Measurements from ENCODE around the gene PPM1H. TPM values are rescaled to one million over a fixed set of nuclear protein-coding genes. Genes with fewer than 3 reads are reported as not detected.

Gene PPM1H
- total RNA-seq, 3 donors from 2014 or later: 4.9 to 6.1 (median 5.8) TPM

DNA sequence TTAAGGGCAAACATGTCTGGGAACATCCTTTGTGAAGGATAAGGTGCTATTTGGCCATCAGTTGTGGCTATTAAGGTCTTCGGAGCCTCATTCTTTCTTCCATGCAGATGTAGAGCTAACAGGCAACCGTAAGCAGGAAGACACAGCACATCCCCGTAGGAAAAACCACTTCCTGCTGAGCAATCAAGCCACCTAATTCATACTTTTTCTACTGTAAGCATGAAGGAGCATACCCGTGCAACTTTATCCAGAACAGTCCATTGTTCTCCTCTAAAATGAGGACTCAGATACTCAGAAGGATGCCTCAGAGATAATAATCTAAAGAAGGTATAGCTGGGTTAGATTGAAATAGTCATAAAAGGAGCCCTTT is 232.0 kb downstream of the PPM1H start:
- no peak for DNase-seq
- Histone ChIP-seq H3K36me3 (ENCODE audit: low read depth) (no peaks in the 10 kb centered on the region), H3K4me3 (no peak overlapping the region), H3K4me1 (ENCODE audit: low read depth) (no peaks in the 10 kb centered on the region), H3K9me3 (no peaks in the 10 kb centered on the region)
- intact Hi-C loops (cut with DNase I, micrococcal nuclease): no loop called here
- no peak for ATAC-seq
- TF ChIP-seq, protein P1, sequence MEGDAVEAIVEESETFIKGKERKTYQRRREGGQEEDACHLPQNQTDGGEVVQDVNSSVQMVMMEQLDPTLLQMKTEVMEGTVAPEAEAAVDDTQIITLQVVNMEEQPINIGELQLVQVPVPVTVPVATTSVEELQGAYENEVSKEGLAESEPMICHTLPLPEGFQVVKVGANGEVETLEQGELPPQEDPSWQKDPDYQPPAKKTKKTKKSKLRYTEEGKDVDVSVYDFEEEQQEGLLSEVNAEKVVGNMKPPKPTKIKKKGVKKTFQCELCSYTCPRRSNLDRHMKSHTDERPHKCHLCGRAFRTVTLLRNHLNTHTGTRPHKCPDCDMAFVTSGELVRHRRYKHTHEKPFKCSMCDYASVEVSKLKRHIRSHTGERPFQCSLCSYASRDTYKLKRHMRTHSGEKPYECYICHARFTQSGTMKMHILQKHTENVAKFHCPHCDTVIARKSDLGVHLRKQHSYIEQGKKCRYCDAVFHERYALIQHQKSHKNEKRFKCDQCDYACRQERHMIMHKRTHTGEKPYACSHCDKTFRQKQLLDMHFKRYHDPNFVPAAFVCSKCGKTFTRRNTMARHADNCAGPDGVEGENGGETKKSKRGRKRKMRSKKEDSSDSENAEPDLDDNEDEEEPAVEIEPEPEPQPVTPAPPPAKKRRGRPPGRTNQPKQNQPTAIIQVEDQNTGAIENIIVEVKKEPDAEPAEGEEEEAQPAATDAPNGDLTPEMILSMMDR (IDR thresholded peaks at IDR 0.05): no peak

DNA sequence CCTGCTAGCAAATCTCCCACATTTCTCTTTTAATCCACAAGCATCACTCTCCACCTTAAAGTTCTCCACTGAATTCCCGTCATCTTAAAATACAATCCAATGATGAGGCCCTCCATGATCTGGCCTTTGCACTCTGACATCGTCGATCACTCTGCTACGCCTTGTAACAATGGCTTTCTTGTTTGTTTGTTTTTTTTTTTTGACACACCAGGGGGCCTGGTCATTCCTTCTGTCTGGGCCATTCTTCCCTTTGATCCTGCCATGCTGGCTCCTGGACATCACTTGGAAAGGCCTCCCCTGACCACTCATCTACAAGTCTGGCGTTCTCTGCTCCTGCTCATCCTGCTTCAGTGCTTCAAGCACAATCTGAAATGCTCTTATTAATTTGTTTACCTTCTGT is 233.5 kb downstream of the PPM1H start:
- Histone ChIP-seq H3K36me3 (ENCODE audit: low read depth) (no peaks in the 10 kb centered on the region), H3K4me1 (ENCODE audit: low read depth) (no peaks in the 10 kb centered on the region), H3K4me3 (no peak overlapping the region), H3K9me3 (no peaks in the 10 kb centered on the region)
- TF ChIP-seq, protein P1 (IDR thresholded peaks at IDR 0.05): no peak
- ATAC-seq: no peak
- intact Hi-C loops (cut with DNase I, micrococcal nuclease): no loop called here
- DNase-seq: no peak

DNA sequence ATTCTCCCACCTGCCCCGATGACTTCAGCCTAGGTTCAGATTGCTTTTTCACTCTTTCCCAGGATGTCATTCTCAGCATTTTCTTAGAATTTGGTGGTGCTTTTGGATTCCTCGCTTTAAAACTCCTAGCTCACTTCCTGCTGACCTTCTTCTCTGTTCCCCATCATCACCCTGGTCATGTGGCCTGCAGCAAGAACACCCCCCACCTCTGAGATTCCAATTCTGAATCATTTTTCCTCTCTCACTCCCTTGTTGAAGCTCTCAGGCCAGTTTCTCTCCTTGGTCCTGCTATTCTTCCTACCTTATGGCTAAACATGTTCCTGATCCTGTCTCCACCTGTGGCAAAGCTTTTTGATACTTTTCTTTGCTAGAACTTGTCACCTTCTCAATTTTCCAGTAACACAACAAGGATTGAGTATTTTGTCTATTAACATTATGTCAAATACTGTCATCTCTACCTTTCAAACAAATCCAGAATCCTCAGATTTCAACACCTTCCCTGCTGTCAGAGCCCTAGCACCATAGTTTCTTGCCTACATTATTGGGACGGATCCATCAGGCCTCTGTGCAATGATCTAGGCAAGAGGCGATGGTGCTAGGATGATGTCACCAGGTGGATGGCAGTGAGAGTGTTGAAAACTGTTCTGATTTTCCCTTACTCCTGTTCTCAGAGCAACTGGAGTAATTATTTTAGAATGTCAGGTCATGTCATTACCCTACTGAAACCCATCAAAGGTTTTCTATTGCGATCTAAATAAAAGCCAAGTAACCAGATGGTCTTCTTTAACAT is 234.7 kb downstream of the PPM1H start:
- Histone ChIP-seq H3K36me3 (ENCODE audit: low read depth) (no peaks in the 10 kb centered on the region), H3K9me3 (no peaks in the 10 kb centered on the region), H3K4me1 (ENCODE audit: low read depth) (no peaks in the 10 kb centered on the region), H3K4me3 (no peak overlapping the region)
- DNase-seq: no peak
- intact Hi-C loops (cut with DNase I, micrococcal nuclease): no loop called here
- ATAC-seq: no peak
- TF ChIP-seq, protein P1 (IDR thresholded peaks at IDR 0.05): no peak

DNA sequence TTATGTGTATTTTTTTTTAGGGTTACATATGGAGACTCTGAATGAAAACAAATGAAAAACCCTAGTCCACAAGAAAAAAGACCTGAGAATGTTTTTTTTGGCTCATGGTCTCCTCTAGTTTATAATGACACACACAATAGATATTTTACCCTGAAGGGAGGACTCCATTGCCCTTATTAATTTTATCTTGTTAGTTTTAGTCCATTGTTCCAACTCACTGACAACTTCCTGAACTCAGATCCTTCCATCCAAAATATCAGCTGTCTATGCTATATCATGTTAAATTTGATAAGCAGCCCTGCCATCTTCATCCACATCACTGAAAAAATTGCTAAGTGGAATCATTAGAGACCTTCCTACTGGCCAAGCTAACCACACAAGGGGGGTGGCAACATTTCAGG is 236.2 kb downstream of the PPM1H start:
- DNase-seq (no peak), ATAC-seq (no peak)
- no peaks in the 10 kb centered on the region for H3K36me3 ChIP-seq (ENCODE audit: low read depth)
- TF ChIP-seq, protein P1 (IDR thresholded peaks at IDR 0.05): no peak
- H3K4me3 ChIP-seq: no peak overlapping the region
- no peaks in the 10 kb centered on the region for H3K4me1 ChIP-seq (ENCODE audit: low read depth)
- intact Hi-C loops (cut with DNase I, micrococcal nuclease): no loop called here
- no peaks in the 10 kb centered on the region for H3K9me3 ChIP-seq

DNA sequence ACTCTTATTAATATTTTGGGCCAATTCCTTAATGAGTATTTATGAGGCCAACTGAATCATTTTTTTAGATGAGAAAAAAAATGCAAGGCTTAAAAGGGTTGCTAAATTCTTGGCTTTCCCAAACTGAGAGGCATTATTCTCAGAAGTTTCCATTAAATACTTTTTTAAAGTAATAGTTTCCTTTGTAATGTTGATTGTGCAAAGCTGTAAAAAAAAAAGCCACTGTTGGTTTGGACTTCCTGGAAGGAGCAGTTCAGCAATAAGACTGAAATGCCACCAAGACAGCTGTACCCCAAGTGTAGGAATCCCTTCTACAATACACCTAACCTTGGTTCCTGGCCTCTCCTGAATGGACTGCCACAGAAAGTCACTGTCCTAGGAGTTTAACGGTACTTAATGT is 237.1 kb downstream of the PPM1H start:
- DNase-seq: no peak
- TF ChIP-seq, protein P1 (IDR thresholded peaks at IDR 0.05): no peak
- Histone ChIP-seq H3K4me3 (no peak overlapping the region), H3K9me3 (no peaks in the 10 kb centered on the region), H3K36me3 (ENCODE audit: low read depth) (no peaks in the 10 kb centered on the region), H3K4me1 (ENCODE audit: low read depth) (no peaks in the 10 kb centered on the region)
- intact Hi-C loops (cut with DNase I, micrococcal nuclease): no loop called here
- no peak for ATAC-seq
